H1 (cell line): ENCODE results near the gene SLC22A31.

ENCODE experiments used
- CTCF ChIP-seq, 3 experiments: IDR thresholded peaks; 1 replicate in 2 of 3; 2 replicates in 1 of 3; pipeline versions ENCODE4 v1.5.1 to v1.6.1; 2011; ENCODE audit warnings: low read length in 3 of 3, mild to moderate bottlenecking in 3 of 3, inconsistent platforms in 2 of 3, low read depth in 1 of 3, moderate library complexity in 1 of 3; ENCODE audit not compliant: insufficient read depth in 1 of 3; ENCODE audit errors: control extremely low read depth in 1 of 3
- TBP ChIP-seq: IDR thresholded peaks from 2 replicates; pipeline ENCODE4 v1.6.1; 2011; ENCODE audit warnings: low read depth, low read length, improper control_type of control experiment

GRCh38 chr16:89192956-89193575, 7.3 kb downstream of the SLC22A31 start:
- TF ChIP-seq CTCF (IDR thresholded peaks at IDR 0.05; ENCODE audit: control extremely low read depth in 1 of 3, insufficient read depth in 1 of 3, low read depth in 1 of 3, low read length in 3 of 3) = no peak
- TF ChIP-seq TBP = no peak
